Lung (tissue), 12 donors: ENCODE measurements around the gene MPPED1. TPM values are rescaled to one million over a fixed set of nuclear protein-coding genes. Genes with fewer than 3 reads are reported as not detected.

Source experiments
- ATAC-seq: fragments of 200-7000 bp; cut with Tn5 transposase; one replicate; pipeline ENCODE4 v1.9.1; 2020; ENCODE audit warnings: moderate number of reproducible peaks; ENCODE audit not compliant: insufficient read depth, low FRiP score
- DNase-seq, 3 donors: peaks; one replicate each; pipeline ENCODE4 v3.0.0-alpha.2; 2013 to 2017
- H3K27ac ChIP-seq, 2 donors: one replicate each; pipeline ENCODE4 v1.5.1; 2013; ENCODE audit warnings: mild to moderate bottlenecking in 2 of 2, moderate library complexity in 2 of 2, control low read depth in 1 of 2, inconsistent platforms in 1 of 2, low read depth in 1 of 2, low read length in 1 of 2
- H3K27me3 ChIP-seq, 3 donors: one replicate each; pipeline ENCODE4 v1.5.1; 2013; ENCODE audit warnings: low read length in 2 of 3; ENCODE audit not compliant: control insufficient read depth in 3 of 3, insufficient read depth in 3 of 3
- H3K36me3 ChIP-seq, 4 donors: one replicate each; pipeline ENCODE4 v1.5.1; 2013; ENCODE audit warnings: low read length in 4 of 4, mild to moderate bottlenecking in 1 of 4, moderate library complexity in 1 of 4; ENCODE audit not compliant: control insufficient read depth in 4 of 4, insufficient read depth in 4 of 4
- H3K4me1 ChIP-seq, 5 donors: one replicate each; pipeline ENCODE4 v1.5.1; 2013; ENCODE audit warnings: low read length in 5 of 5, mild to moderate bottlenecking in 2 of 5, moderate library complexity in 1 of 5; ENCODE audit not compliant: control insufficient read depth in 5 of 5, insufficient read depth in 5 of 5
- H3K4me3 ChIP-seq: one replicate; pipeline ENCODE4 v1.5.1; 2013; ENCODE audit warnings: mild to moderate bottlenecking, control low read depth, moderate library complexity
- H3K9ac ChIP-seq, 2 donors: one replicate each; pipeline ENCODE4 v1.5.1; 2013; ENCODE audit warnings: low read length in 2 of 2, control low read depth in 1 of 2; ENCODE audit not compliant: insufficient read depth in 1 of 2
- H3K9me3 ChIP-seq, 4 donors: one replicate each; pipeline ENCODE4 v1.5.1; 2013; ENCODE audit warnings: low read length in 3 of 4, mild to moderate bottlenecking in 1 of 4, moderate library complexity in 1 of 4; ENCODE audit not compliant: control insufficient read depth in 4 of 4, insufficient read depth in 3 of 4
- CTCF ChIP-seq: IDR thresholded peaks from 2 replicates; pipeline ENCODE4 v1.5.1; 2012; ENCODE audit warnings: mild to moderate bottlenecking; ENCODE audit errors: control extremely low read depth, extremely low read depth
- WGBS, 2 donors: extraction: QIAGEN DNeasy Blood & Tissue Kit; methylation state at CpG; one replicate each; pipeline ENCODE4 v1.1.7; 2013; 5-methylcytosine and 5-hydroxymethylcytosine counted together
- polyA plus RNA-seq, 2 donors: library from polyadenylated mRNA; stranded (reverse); fragments of 200-250 nt; gene quantifications; one replicate each; pipeline ENCODE4 v1.2.1, GENCODE V29; 2013
- total RNA-seq, 2 donors: library from RNA; depleted of rRNA in 1 of 2; stranded (reverse); fragments of >200 nt in 1 of 2; gene quantifications; one replicate each; pipeline ENCODE4 v1.2.1, GENCODE V29; 2014 to 2021
- donor health status: control.
- donor health status: control.
- donor health status: Bipolar disorder and iron deficiency.
- donor health status: healthy.
- donor health status: DM: yes; HTN: yes; CAD: no.

Gene MPPED1
- total and polyA plus RNA-seq, 4 donors, result 0.05 to 0.65 TPM; not detected in 2

- no peaks in the 10 kb centered on the region for H3K4me1 ChIP-seq
- ATAC-seq (no peak), DNase-seq (no peak)
- H3K9me3 ChIP-seq, result no peaks in the 10 kb centered on the region
- peaks cover 0 to 16% (median 0%) of the 10 kb centered on the region in 3 donors for H3K27me3 ChIP-seq
- WGBS, 2 donors, result 51% methylated on average over 8 of the region's 8 CpGs
- no peak overlapping the region for H3K9ac ChIP-seq
- H3K4me3 ChIP-seq, result no peak overlapping the region
- TF ChIP-seq CTCF, result no peak
- H3K36me3 ChIP-seq, result no peaks in the 10 kb centered on the region
- H3K27ac ChIP-seq, result no peak overlapping the region
Measured at GRCh38 chr22:43482318-43482625, 70.5 kb downstream of the MPPED1 start.

GRCh38 chr22:43483266-43483665 lies 71.5 kb downstream of the MPPED1 start:
- Histone ChIP-seq H3K9me3 (no peaks in the 10 kb centered on the region), H3K4me1 (no peaks in the 10 kb centered on the region), H3K27ac (no peak overlapping the region), H3K27me3 (peaks cover 0 to 16% (median 0%) of the 10 kb centered on the region in 3 donors), H3K36me3 (no peaks in the 10 kb centered on the region), H3K9ac (no peak overlapping the region), H3K4me3 (no peak overlapping the region)
- DNase-seq (no peak), ATAC-seq (no peak)
- TF ChIP-seq CTCF, result no peak
- 83 to 90% methylated on average over 13 of the region's 13 CpGs for WGBS, 2 donors

GRCh38 chr22:43483669-43484068 lies 71.9 kb downstream of the MPPED1 start:
- no peak for ATAC-seq
- Histone ChIP-seq H3K36me3 (no peaks in the 10 kb centered on the region), H3K9ac (no peak overlapping the region), H3K4me3 (no peak overlapping the region), H3K4me1 (no peaks in the 10 kb centered on the region), H3K27ac (no peak overlapping the region), H3K9me3 (no peaks in the 10 kb centered on the region), H3K27me3 (peaks cover 0 to 16% (median 0%) of the 10 kb centered on the region in 3 donors)
- 86 to 89% methylated on average over 7 of the region's 7 CpGs for WGBS, 2 donors
- DNase-seq, result no peak
- no peak for TF ChIP-seq CTCF

GRCh38 chr22:43484227-43484626 lies 72.4 kb downstream of the MPPED1 start:
- no peak for ATAC-seq
- H3K4me3 ChIP-seq, result no peak overlapping the region
- no peaks in the 10 kb centered on the region for H3K4me1 ChIP-seq
- no peak overlapping the region for H3K9ac ChIP-seq
- 86 to 98% methylated on average over 8 of the region's 8 CpGs for WGBS, 2 donors
- no peaks in the 10 kb centered on the region for H3K36me3 ChIP-seq
- no peak overlapping the region for H3K27ac ChIP-seq
- peaks cover 0 to 16% (median 0%) of the 10 kb centered on the region in 3 donors for H3K27me3 ChIP-seq
- no peak for TF ChIP-seq CTCF
- DNase-seq, result no peak
- no peaks in the 10 kb centered on the region for H3K9me3 ChIP-seq
